RWPE1 (cell line): ENCODE results near the gene PHYKPL.

Experiments
- CTCF ChIA-PET: fragments of 350-600 bp; sonication (Branson Sonifier 250); formaldehyde crosslinking; extraction: SDS; loops from one replicate; lab custom pipeline; 2021; lab: Yijun Ruan, JAX
- POLR2A ChIA-PET: fragments of 400-600 bp; formaldehyde crosslinking; extraction: SDS; loops from one replicate; lab custom pipeline; 2020; ENCODE audit warnings: antibody characterized with exemption; ENCODE audit not compliant: low non-redundant PET; lab: Yijun Ruan, JAX
- DNase-seq: peaks from one replicate; pipeline ENCODE4 v3.0.0; 2012; ENCODE audit warnings: low spot score
- H3K27ac ChIP-seq: fragments of 450-650 bp; 2 replicates; pipeline ENCODE4 v1.5.1; 2017
- CTCF ChIP-seq: fragments of 450-650 bp; conservative IDR thresholded peaks from 2 replicates; pipeline ENCODE4 v1.5.1; 2017; ENCODE audit warnings: low read depth, mild to moderate bottlenecking

Gene PHYKPL

GRCh38 chr5:178249191-178249989 is 16.8 kb upstream of the PHYKPL start:
- ChIA-PET CTCF (interaction anchor here (1.2 to 1.8 kb wide), 2 partner anchors 14 to 15 kb away, joined by 3 to 9 read pairs; no protein-coding TSS in a partner anchor), POLR2A (no interaction called here)
- no peak for TF ChIP-seq CTCF
- DNase-seq = peak; percentile 58
- H3K27ac ChIP-seq = no peak overlapping the region

- CTCF ChIA-PET = interaction anchor here (1.8 kb wide), 1 partner anchor 14 kb away, joined by 9 read pairs; no protein-coding TSS in a partner anchor
- no peak for TF ChIP-seq CTCF
- no peak for DNase-seq
- no peak overlapping the region for H3K27ac ChIP-seq
- POLR2A ChIA-PET = no interaction called here
These were observed 16.1 kb upstream of the PHYKPL start for GRCh38 chr5:178248750-178249149.

- POLR2A ChIA-PET = no interaction called here
- H3K27ac ChIP-seq = no peak overlapping the region
- no peak for TF ChIP-seq CTCF
- DNase-seq = no peak
- CTCF ChIA-PET = interaction anchor here (0.6 to 1.8 kb wide), 2 partner anchors 13 to 102 kb away, joined by 3 to 9 read pairs; no protein-coding TSS in a partner anchor
These were observed 15.2 kb upstream of the PHYKPL start for GRCh38 chr5:178247481-178248456.

- DNase-seq = no peak
- ChIA-PET POLR2A (no interaction called here), CTCF (interaction anchor here (0.6 kb wide), 1 partner anchor 278 kb away, joined by 4 read pairs; no protein-coding TSS in a partner anchor)
- TF ChIP-seq CTCF = no peak
- no peak overlapping the region for H3K27ac ChIP-seq
These were observed 14.2 kb upstream of the PHYKPL start for GRCh38 chr5:178246624-178247279.

GRCh38 chr5:178245389-178245788 is 12.8 kb upstream of the PHYKPL start:
- CTCF ChIA-PET = no interaction called here
- no peak for TF ChIP-seq CTCF
- H3K27ac ChIP-seq = no peak overlapping the region
- DNase-seq = no peak
- POLR2A ChIA-PET = no interaction called here

GRCh38 chr5:178244576-178244975 is 12.0 kb upstream of the PHYKPL start:
- CTCF ChIA-PET = interaction anchor here (1.6 kb wide), 1 partner anchor 10 kb away, joined by 6 read pairs; no protein-coding TSS in a partner anchor
- no peak for TF ChIP-seq CTCF
- DNase-seq = no peak
- H3K27ac ChIP-seq = no peak overlapping the region
- POLR2A ChIA-PET = no interaction called here
